Measurements from ENCODE around the gene CCDC9.
"Not testable (repeated sequence)": the region's sequence is repeated elsewhere in the genome, so short reads cannot be mapped to it uniquely, and the experiment has no call there.

CCDC9 gene

GRCh38 chr19:47257411-47258169 lies 1.3 kb downstream of the CCDC9 start:
- TF ChIP-seq CTCF (IDR thresholded peaks at IDR 0.05; ENCODE audit: insufficient read depth, low read depth, low read length, missing control alignments) = no peak
- peak overlapping the region; percentile 83 for H3K4me3 ChIP-seq (ENCODE audit: low read depth, low read length)
- no peak for DNase-seq (ENCODE audit: low read depth)

GRCh38 chr19:47258434-47258833 lies 2.1 kb downstream of the CCDC9 start:
- no peak for TF ChIP-seq CTCF (IDR thresholded peaks at IDR 0.05; ENCODE audit: insufficient read depth, low read depth, low read length, missing control alignments)
- no peak for DNase-seq (ENCODE audit: low read depth)
- no peak overlapping the region; the same call in 1 of the 2 replicates for H3K4me3 ChIP-seq (ENCODE audit: low read depth, low read length)

GRCh38 chr19:47258895-47259555 lies 2.7 kb downstream of the CCDC9 start:
- H3K4me3 ChIP-seq (ENCODE audit: low read depth, low read length) = no peak overlapping the region
- no peak for DNase-seq (ENCODE audit: low read depth)
- no peak for TF ChIP-seq CTCF (IDR thresholded peaks at IDR 0.05; ENCODE audit: insufficient read depth, low read depth, low read length, missing control alignments)

DNA sequence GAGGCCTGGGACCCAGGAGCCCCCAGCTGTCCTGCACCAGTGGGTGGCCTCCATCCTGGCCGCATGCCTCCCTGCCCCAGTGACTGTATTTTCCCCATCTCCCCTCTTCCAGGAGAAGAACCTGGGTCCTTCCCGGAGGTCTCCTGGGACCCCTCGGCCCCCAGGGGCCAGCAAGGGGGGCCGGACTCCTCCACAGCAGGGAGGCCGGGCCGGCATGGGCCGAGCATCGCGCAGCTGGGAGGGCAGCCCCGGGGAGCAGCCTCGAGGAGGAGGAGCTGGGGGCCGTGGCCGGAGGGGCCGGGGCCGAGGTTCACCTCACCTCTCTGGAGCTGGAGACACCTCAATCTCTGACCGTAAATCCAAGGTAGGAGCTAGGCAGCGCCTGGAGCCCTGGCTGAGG lies 4.2 kb downstream of the CCDC9 start:
- H3K4me3 ChIP-seq (ENCODE audit: low read depth, low read length) = no peak overlapping the region
- DNase-seq (ENCODE audit: low read depth) = no peak
- TF ChIP-seq CTCF (IDR thresholded peaks at IDR 0.05; ENCODE audit: insufficient read depth, low read depth, low read length, missing control alignments) = no peak

DNA sequence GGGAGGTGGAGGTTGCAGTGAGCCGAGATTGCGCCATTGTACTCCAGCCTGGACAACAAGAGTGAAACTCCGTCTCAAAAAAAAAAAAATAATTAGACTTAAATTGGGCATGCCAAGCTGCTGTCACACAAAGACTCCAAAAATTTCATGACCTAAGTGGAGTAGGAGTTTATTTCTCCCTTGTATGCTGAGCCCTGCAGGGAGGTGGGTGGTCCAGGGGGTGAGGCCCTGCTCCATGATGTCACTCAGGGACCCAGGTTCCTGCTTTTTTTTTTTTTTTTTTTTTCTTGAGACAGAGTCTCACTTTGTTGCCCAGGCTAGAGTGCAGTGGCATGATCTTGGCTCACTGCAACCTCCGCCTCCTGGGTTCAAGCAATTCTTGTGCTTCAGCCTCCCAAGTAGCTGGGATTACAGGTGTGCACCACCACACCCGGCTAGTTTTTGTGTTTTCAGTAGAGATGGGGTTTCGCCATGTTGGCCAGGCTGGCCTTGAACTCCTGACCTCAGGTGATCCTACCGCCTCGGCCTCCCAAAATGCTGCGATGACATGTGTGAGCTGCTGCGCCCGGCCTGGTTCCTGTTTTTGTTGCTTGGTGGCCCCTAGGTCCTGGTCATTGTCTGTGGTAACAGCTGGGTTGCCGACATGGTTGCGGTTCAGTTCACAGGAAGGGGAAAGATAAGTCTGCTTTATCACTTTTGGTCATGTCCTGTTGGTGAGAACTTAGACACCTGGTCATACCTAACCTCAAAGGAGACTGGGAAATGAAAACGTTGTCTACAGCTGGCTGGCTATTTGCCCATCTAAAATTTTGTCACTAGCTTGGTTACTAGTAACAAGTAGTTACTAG lies 5.8 kb downstream of the CCDC9 start:
- not testable (repeated sequence) for H3K4me3 ChIP-seq (ENCODE audit: low read depth, low read length)
- DNase-seq (ENCODE audit: low read depth) = peak; percentile 98

DNA sequence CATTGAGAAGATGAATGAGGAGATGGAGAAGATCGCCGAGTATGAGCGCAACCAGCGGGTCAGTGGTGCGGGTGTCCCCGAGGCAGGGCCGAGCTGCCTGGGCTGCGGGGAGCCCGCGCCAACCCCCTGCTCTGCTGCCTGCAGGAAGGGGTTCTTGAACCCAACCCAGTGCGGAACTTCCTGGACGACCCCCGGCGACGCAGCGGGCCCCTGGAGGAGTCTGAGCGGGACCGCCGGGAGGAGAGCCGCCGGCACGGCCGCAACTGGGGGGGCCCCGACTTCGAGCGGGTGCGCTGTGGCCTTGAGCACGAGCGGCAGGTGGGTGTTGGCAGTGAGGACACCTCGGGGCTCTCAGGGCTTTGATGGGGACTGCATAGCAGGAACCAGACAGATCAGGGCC lies 8.3 kb downstream of the CCDC9 start:
- DNase-seq (ENCODE audit: low read depth) = no peak
- no peak overlapping the region for H3K4me3 ChIP-seq (ENCODE audit: low read depth, low read length)
- TF ChIP-seq CTCF (IDR thresholded peaks at IDR 0.05; ENCODE audit: insufficient read depth, low read depth, low read length, missing control alignments) = no peak

DNA sequence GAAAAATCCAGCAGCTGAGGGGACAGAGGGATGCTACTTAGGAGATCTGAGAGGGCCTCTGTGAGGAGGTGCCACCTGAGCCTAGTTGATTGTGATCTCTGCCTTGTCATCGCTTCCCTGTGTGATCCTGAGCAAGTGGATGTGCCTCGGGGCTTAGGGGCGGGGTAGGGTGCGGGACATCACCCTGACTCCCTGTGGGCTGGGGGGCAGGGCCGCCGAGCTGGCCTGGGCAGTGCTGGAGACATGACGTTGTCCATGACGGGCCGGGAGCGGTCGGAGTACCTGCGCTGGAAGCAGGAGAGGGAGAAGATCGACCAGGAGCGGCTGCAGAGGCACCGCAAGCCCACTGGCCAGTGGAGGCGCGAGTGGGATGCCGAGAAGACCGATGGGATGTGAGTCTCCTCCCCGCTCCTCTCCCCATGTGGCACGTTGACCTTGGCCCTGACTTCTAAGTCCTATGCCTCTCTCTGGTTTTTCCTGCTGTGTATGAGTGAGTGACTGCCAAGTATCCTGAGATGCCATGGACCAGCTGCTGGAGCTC lies 10.1 kb downstream of the CCDC9 start:
- no peak for DNase-seq (ENCODE audit: low read depth)
- H3K4me3 ChIP-seq (ENCODE audit: low read depth, low read length) = no peak overlapping the region
- no peak for TF ChIP-seq CTCF (IDR thresholded peaks at IDR 0.05; ENCODE audit: insufficient read depth, low read depth, low read length, missing control alignments)
